Epidermal melanocyte (primary cell): ENCODE results near the gene SFXN5.

ENCODE experiments used
- DNase-seq: peaks from one replicate; pipeline ENCODE4 v3.0.0; 2011; ENCODE audit warnings: low spot score; ENCODE audit not compliant: insufficient read length

SFXN5 gene

DNA sequence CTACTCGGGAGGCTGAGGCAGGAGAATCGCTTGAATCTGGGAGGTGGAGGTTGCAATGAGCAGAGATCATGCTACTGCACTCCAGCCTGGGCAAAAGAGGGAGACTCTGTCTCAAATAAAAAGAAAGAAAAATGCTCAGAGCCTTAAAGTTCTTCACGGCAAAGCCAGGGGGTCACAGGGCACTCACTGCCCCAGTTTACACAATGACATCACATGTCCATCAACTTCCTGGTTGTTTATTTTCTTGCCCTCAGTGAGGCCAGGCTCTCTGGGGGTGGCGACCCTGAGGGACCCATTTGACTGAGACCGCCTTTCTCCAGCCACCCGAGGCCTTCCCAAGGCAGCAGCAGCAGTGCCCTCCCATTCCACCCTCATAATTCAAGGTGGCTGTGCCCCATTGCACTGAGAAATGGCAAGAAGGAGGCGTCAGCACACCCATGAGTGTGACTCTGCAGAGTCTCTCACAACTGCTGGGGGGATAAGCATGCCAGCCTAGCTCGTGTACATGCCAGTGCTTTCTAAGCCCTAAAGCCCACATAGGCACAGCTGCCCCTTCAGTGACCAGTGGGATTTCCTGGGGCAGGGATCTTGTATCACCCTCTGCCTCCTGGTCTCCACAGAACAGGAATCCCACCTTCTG lies 50.0 kb downstream of the SFXN5 start:
- DNase-seq = no peak

DNA sequence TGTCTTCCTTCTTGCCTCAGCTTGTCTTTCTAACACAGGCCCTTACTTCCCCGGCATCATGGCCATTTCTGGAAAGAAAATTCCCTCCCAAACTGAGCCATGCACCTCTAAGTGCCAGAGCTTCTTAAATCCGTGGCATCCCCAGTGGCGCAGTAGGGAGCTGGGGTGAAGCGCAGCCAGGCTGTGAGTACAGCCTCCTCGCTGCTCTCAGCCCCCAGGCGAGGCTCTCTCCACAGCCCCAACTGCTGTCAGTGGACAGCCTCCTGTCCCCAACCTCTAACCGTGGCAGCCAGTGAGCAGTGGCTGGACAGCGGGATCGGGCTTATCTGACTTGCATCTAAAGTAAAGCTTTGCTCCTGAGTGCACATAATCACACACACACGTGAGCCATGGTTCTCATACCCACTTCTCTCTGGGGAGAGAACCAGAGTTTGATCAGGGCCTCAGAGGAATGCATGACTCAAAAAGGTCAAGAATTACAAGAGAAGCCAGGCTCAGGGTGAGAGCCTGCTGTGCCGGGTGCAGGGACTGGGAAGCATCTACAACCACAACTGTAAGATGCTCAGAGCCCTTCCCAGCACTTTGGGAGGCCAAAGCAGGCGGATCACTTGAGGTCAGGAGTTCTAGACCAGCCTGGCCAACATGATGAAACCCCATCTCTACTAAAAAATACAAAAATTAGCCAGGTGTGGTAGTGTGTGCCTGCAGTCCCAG lies 50.7 kb downstream of the SFXN5 start:
- no peak for DNase-seq

DNA sequence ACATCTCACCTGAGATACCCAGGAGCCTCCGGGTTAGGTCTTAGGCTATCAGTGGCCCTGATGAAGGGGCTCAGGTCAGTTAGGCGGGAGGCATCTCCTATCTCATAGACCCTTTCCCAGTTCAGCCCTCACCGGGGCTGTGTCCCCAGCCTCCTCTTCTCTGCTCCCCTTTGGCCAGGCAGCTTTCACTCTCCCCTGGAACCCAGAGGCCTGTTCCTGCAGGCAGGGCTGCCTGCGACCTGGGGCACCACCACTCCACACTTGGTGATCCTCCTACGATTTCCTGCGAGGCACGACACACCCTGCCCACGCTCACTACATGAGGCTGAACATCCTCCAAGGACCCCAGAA lies 51.2 kb downstream of the SFXN5 start:
- no peak for DNase-seq

DNA sequence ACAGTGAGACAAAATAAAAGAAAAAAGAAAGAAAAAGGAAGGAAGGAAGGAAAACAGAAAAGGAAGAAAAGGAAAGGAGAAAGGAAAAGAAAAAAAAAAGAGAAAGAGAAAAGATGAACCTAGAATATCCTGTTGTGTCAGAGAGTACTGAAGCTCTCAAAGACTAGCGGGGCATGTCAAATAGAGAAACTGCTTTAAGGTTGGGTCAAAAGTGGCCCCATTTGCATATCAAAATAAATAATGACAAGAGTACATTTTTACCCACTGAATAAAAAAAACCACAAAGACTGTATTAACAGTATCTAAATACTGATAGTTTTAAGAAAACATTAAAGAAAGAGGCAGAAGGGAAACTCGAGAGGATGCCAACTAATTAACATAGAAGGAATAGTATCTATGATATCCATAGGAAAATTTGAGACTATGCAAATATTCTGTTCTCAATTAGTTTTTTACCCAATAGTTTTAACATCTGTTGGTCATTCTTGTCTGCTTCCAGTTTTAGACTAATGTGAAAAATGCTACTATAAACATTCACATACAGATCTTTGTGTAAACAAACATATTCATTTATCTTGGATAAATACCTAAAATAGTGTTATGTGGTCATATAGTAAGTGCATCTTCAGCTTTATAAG lies 53.2 kb downstream of the SFXN5 start:
- DNase-seq = no peak

DNA sequence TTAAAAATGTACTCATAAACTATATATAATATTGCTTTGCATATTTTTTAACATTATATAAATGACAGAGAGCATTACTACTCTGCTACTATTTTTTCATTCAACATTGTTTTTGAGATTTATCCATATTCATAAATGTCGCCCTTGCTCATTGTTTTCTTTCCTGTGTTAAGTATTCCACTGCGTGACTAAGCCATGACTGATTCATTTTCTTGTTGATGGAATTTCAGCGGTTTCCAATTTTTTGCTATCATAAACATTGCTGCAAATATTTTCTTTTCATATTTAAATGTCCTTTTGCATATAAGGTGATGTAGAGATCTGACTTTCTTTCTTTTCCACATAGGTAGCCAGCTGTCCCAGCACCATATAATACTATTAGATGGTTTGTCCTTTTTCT lies 57.6 kb downstream of the SFXN5 start:
- no peak for DNase-seq

DNA sequence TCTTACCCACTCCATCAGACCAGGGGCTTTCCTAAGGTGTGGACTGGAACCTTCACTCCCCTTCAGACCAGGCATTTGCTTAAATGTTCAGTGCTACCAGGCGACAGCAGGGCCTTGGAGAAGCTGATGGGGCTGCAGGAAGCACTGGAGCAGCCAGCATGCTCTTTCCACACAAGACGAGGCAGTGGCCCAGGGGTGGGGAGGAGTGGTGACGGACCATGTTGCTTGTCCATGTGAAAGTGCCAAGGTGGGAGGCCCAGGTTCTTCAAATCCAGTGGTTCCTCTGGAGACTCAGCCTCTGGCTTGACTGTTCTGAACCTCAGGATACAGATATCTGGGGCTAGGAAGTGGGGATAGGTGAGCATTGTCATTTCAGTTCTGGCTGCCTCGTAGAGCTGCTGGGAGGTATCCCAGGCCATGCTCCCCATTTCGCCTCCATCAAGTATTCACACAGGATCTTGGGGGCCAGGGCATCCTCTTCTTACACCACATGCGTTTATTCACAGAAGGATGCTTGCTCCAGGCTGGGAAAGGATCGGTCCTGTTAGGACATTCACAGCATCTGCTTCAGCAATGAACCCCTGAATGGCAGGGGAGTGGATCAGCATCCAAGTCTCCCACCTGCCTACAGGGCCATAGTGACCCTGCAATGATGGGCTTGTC lies 62.2 kb downstream of the SFXN5 start:
- DNase-seq = no peak

DNA sequence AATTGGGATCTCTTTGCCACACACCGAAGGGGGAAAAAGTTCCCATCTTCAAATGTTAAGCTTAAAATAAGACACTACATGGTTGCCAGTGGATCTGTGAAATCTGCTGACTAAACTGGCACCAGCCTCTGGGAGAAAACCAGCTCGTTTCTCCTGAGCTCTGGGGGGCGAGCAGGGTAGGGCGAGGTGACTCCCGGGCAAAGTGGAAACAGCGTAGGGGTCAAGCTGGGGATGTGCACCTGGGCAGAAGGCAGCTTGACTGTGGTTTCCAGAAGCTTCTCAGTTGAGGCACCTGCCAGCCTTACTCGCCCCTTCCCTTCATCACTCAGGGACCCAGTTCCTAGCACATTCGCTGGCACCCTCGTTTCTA lies 62.8 kb downstream of the SFXN5 start:
- no peak for DNase-seq

DNA sequence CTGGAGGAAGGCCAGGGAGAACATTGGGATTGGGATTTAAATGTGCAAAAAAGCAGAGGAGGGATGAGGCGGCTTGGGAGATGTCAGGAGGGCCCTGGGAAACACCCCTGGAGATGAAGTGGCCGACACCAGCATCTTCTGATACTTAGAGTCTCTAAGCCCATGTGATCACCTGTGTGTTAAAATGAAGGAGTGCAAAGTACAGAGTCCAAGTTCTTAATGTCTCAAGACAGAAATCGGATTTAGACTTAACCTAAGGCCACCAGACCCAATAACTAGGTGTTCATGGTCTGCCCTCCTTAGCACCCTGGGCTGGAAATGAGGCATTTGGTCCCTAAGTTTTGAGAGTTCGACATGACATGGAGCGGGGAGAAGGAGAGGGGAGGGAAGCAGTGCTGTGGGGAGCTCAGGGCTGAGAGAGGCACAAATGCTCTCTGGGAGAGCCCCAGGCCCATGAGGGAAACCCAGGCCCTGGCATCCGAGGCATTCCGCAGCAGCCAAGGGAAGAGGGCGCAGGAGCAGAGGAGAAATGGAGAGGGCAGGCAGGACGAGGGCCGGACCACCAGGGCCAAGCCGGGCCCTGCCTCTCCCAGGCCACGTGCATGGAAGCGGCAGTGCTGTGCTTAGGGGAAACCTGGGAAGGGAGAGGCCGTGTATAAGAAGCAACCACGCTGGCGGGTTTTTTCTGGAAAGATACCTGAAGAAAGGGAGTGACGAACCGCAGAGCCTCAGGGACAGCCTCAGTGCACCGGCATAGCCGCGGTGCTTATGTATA lies 63.3 kb downstream of the SFXN5 start:
- DNase-seq = no peak

DNA sequence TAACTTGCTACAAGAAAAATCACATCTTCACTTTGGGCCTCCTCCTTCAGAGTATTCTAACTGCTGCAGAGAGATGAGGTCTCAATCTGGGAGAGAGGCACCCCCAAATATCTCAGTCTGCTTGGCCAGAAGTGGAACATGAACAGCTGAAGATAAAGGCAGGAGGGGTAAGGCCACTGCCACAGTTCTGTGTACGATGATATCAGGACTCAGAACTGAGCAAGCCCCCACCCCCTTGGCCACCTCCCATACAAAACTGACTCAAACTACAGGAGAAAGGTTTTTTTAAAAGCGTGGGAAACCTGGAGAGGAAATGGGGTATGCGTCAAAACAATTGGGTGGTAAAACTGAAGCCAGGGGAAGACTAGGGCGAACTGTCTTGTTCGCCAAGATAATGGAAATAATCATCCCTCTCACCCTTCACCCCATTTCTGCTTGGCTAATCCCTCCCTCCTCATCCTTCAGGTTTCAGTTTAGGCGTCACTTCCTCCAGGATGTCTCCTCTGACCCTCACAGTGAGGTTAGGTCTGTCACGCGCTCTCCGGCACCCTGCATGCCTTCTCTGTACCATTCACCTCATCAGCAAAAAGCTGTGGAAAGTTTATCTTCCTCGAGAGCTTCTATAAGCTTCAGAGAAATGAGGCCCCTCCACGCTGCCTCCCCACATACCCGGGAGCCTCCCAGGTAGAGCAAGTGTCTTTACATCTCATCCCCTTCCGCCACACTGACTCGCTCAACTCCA lies 64.4 kb downstream of the SFXN5 start:
- no peak for DNase-seq

DNA sequence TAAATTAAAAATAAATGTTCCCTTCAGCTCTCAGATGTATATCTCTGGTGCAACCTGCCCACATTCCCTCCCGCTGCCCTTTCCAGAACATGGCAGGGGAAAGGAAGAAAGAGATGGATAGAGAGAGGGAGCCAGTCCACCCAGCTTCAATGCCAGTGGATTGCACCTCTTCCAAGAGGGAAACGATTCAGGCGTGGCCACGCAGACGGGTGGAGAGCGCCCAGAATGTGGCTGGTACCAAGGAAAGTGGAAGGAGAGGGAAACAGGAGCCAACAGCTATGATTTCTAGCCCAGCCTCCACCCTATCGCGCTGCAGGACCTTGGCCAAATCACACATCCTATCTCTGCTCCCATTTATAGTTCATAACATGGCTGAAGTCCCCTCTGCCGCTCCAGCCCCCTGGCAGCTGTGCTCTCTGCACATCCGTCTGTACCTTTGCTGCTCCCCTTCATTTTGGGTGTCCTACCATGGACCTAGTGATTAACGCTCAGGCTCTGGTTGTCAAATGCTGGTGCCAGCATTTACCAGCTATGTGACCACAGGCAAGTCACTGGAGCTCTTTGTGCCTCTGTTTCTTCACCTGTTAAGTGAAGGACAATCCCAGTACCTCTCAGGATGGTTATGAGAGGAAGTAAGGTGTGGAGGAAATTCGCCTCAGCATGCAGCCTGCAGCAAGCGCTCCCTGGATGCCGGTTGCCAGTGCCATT lies 66.5 kb downstream of the SFXN5 start:
- DNase-seq = no peak

DNA sequence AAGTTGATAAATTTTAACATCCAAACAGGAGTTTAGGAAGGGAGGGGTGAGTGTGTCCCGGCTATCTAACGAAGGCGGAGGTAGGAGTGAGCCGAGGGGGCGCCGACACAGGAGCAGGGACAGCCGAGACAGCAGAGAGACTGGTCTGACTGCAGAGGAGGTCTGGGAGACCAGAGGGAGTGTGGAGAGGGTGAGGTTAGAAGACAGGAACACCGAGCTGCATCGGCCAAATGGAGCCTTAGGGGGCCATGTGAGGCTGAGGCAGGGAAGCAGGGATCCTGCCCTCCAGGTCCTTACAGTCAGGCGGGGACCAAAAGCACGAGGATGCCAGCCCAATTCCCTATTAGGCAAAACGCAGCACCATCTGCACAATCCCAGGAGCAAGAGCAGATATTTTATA lies 67.0 kb downstream of the SFXN5 start:
- DNase-seq = no peak

DNA sequence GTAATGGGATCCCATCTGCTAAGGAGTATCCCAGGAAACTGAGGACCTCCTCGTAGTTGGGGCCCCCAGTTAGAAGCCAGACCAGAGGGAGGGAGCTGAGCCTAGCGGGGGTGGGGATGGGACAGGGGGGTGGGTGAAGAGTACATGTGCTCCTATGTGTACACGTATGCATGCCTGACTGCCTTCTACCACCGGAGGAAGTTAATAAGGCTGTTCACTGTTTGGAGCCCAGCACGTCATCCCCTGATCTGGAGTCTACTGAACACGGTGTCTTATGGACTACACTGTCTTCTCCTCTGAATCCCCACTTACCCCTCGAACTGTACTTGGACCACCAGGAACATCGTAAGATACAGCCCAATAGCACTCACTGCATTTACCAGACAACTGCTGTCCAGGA lies 68.5 kb downstream of the SFXN5 start:
- no peak for DNase-seq

DNA sequence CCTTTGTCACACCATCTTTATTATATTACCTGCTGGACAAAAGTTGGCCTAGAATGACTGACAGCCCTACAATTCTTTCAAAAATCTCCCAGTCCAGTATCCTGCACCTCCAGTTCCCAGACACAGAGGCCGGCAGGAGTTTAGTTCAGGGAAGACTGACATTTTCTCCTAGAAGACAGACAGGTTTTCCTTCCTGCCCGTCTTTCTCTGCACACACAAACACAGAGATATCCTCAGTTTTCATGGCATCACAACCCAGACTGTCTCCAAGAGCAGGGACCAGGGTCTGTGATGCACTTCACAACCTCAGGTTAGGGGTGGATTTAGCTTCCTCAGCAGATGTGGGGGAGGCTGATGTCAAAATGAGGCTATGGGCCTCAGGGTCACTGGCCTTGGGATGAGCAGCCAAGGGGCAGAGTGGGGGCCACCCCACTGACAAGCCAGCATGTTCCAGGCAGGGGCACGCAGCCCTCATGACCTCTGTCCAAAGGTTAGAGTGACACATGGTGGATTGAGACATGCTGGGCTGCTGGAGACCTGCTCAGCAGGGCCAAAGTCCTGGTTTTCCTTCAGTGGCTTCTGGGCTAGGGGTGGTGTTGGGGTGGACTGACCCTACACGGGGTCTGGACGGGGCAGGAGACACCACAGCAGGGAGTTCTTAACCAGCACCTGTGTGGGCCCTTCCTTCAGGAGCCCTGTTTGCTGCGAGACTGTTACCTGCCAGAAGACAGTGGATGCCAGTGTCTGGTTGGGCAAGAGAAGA lies 70.5 kb downstream of the SFXN5 start:
- no peak for DNase-seq

DNA sequence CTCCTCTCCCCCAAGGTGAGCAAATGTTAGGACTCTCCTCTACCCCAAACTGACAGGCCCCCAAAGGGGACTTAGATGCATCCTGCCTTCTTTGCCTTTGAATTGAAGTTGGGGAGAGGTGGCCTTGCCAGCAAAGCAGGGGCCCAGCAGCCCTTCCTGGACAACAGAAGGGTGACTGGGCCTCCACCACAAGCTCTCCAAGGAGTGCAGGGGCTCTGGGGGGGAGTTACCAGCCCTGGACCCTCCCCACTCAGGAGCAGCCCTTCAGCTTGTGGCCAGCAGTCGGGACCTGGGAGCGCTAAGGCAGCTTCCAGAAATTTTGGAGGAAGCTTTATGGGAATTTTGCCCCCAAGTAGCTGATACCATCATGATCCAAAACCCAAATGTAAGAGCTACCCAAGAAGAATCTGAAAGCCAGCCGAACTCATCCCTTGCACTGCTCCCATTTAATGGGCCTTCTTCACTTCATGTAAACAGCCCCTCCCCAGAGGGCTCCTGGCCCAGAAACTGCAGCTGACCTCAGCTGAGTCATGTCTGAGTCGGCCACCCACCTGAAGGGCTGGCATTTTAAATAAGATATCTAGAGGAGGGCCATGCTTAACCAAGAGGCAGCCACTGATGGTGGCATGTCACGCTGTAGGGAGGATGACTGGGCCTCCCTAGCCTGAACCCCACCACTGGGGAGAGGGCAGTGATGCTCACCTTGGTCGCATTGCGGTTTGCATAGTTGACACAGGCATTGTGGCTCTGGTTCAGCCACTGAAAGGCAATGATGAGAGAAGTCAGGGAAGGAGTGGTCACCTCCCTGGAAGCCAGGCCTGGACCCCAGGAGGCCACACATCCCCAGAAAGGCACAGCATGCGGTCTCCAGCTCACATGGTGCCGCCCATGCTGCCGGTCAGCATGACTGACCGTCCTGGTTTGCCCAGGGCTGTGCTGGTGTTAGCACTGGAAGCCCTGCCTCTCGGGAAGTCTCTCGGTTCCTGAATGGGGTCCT lies 71.5 kb downstream of the SFXN5 start:
- no peak for DNase-seq

DNA sequence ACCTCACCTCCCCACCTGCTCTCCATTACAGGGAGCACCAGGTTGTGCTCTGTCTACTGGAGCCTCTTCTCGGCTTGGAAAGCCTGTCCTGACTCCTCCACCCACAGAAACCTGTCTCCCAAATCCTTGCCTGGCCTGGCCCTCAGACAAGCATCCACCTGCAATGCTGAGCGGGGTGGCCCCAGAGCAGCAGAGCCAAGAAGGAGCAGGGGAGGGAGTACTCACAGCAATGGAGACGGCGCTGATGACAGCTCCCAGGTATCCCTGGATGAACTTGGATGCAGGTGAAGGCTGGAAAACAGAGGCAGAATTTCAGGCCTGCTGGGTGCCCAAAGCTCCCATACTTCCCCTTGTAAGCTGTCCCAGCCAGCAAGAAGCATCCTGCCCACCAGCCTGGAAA lies 72.8 kb downstream of the SFXN5 start:
- no peak for DNase-seq

DNA sequence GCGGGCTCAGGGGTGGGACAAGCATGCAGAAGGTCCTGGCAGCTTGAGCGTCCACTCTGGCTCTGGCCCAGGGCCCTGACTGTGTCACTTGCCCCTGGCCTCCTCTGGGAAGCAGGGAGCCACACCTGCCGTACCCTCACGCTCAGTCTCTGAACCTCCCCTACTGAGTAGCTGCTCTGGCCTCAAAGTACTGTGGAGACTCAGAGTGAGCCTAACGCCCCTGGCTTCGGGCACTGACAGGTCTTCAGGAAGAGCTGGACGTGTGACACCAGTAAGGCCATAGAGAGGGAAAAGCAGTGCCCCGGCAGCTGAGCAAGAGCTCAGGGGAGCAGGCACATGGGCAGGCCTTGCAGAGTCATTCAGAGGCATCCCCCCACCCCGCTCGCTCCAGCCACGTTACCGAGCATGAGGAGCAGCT lies 73.3 kb downstream of the SFXN5 start:
- DNase-seq = no peak

DNA sequence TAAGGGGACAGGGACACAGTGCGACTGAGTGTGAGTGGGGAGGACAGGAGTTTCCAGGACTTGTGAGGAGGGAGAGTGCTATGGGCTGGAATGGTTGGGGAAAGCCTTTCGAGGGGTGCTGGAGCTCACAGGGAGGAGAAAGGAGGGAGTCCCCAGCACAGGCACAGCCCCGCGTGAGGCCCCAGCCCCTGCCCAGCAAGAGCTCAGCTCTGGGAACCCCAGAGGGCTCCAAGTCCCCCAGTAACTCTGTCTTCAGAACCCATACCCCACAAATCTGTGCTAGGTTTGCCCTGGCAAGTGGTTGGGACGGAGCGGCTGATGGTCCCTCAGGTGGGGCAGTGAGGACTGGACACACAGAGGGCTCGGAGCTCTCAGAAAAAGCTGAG lies 75.4 kb downstream of the SFXN5 start:
- no peak for DNase-seq

DNA sequence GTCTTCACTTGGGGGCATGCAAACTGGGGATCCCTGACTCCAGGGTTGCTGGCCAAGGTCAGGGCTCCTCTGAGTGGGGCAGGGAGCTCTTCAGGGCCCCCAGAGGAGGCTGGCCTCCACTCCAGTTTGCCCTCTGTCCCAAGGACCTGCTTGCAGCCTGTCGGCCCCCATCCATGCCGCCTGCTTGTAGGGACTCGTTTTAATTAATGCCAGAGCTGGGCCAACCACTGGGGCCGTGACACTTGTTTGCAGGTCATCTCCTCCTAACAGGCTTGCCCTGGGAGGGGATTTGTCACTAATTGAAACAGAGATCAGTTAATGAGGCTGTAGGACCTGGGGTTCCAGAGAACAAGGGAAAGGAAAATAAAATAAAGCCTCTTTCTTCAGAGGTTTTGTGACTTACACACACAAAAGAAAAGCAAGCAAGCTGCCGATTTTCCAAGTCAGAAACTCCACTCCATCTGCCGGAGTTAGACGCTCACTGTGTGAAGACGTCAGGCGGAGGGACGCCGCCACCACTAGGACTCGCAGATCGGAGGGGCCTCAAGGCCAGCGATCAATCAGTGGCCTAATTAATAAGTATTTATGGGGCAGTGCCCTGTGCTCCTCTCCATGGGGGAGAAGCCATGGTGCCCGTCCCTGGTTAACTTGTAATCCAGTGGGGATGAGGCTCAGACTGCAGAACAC lies 75.9 kb downstream of the SFXN5 start:
- DNase-seq = no peak
